OCI-LY1 (cell line): ENCODE measurements around the gene ATP6V0E1.

Source experiments
- H2AFZ ChIP-seq: fragments of 200-600 bp; sonication (generic), shearing (Covaris generic); 2 replicates; pipeline ENCODE4 v1.6.0; 2014; ENCODE audit warnings: antibody characterized with exemption, mild to moderate bottlenecking, low read length
- H3F3A ChIP-seq: fragments of 200-600 bp; sonication (generic), shearing (Covaris generic); 2 replicates; pipeline ENCODE4 v1.6.0; 2014; ENCODE audit warnings: mild to moderate bottlenecking, antibody characterized with exemption, low read length, moderate library complexity; ENCODE audit not compliant: insufficient read depth
- H3K27ac ChIP-seq: fragments of 200-600 bp; sonication (generic); 2 replicates; pipeline ENCODE4 v1.5.1; 2014; ENCODE audit warnings: low read length, mixed run types, mild to moderate bottlenecking, low read depth; ENCODE audit not compliant: poor library complexity, severe bottlenecking
- H3K27me3 ChIP-seq: fragments of 200-600 bp; sonication (generic); 2 replicates; pipeline ENCODE4 v1.6.0; 2014; ENCODE audit warnings: antibody characterized with exemption, mild to moderate bottlenecking, low read length, moderate library complexity; ENCODE audit not compliant: insufficient read depth
- H3K36me3 ChIP-seq: fragments of 200-600 bp; sonication (generic); 2 replicates; pipeline ENCODE4 v1.6.1; 2014; ENCODE audit warnings: mild to moderate bottlenecking, antibody characterized with exemption, low read length, moderate library complexity, mixed read lengths; ENCODE audit not compliant: insufficient read depth
- H3K4me1 ChIP-seq: fragments of 200-600 bp; sonication (generic); 2 replicates; pipeline ENCODE4 v1.5.1; 2014; ENCODE audit warnings: mild to moderate bottlenecking, low read length, moderate library complexity; ENCODE audit not compliant: insufficient read depth, severe bottlenecking
- H3K4me2 ChIP-seq: fragments of 200-600 bp; sonication (generic), shearing (Covaris generic); 2 replicates; pipeline ENCODE4 v1.6.1; 2014; ENCODE audit warnings: low read length
- H3K4me3 ChIP-seq: fragments of 200-600 bp; sonication (generic); 2 replicates; pipeline ENCODE4 v1.5.1; 2014; ENCODE audit warnings: low read length, low read depth, mild to moderate bottlenecking, mixed read lengths; ENCODE audit not compliant: poor library complexity, severe bottlenecking
- H3K79me2 ChIP-seq: fragments of 200-600 bp; shearing (Covaris generic); 2 replicates; pipeline ENCODE4 v1.6.1; 2016; ENCODE audit warnings: mixed run types, low read length, mixed read lengths; ENCODE audit not compliant: insufficient read depth
- H3K9ac ChIP-seq: fragments of 200-600 bp; sonication (generic), shearing (Covaris generic); 2 replicates; pipeline ENCODE4 v1.6.1; 2014; ENCODE audit warnings: mild to moderate bottlenecking, low read length, mixed read lengths
- H3K9me2 ChIP-seq: fragments of 200-600 bp; sonication (generic), shearing (Covaris generic); 2 replicates; pipeline ENCODE4 v1.6.1; 2014; ENCODE audit warnings: low read depth, mild to moderate bottlenecking, low read length, mixed read lengths
- H3K9me3 ChIP-seq: fragments of 200-600 bp; shearing (Covaris generic); 2 replicates; pipeline ENCODE4 v1.6.1; 2014; ENCODE audit warnings: low read length, mixed read lengths
- H4K20me1 ChIP-seq: fragments of 200-600 bp; sonication (generic), shearing (Covaris generic); 2 replicates; pipeline ENCODE4 v1.6.0; 2016; ENCODE audit warnings: mild to moderate bottlenecking, low read length; ENCODE audit not compliant: insufficient read depth
- EZH2 ChIP-seq: fragments of 200-600 bp; sonication (generic), shearing (Covaris generic); IDR thresholded peaks from 2 replicates; pipeline ENCODE4 v1.8.0; 2017; ENCODE audit warnings: borderline replicate concordance, mixed run types, mild to moderate bottlenecking, antibody characterized with exemption, low read length, moderate library complexity, mixed read lengths
- TF ChIP-seq, protein P1 (sequence below): fragments of 200-600 bp; sonication (generic), shearing (Covaris generic); IDR thresholded peaks from 2 replicates; pipeline ENCODE4 v1.5.1; 2017; ENCODE audit warnings: mild to moderate bottlenecking, antibody characterized with exemption, low read length, moderate library complexity, mixed read lengths

ATP6V0E1 gene

DNA sequence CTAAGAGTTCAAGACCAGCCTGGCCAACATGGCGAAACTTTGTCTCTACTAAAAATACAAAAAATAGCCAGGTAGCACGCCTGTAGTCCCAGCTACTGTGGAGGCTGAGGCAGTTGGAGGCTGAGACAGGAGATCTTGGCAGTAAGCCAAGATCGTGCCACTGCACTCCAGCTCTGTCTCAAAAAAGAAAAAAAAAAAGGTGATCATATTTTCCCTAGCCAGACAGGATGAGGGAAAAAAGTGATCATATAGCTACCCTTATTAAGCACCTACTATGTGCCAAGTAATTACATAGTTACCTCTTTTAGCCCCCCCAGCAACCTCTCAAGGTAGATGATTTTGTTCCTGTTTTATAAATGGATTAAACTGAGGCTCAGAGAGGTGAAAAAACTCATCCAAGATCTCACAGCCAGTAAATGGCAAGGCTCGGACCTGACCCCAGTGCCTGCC, 42.5 kb upstream of the ATP6V0E1 start:
- Histone ChIP-seq H3F3A (no peaks in the 10 kb centered on the region), H3K9ac (no peak overlapping the region), H3K27me3 (no peaks in the 10 kb centered on the region), H4K20me1 (no peaks in the 10 kb centered on the region), H3K4me3 (no peak overlapping the region), H2AFZ (no peak overlapping the region), H3K4me1 (no peaks in the 10 kb centered on the region), H3K79me2 (no peaks in the 10 kb centered on the region), H3K36me3 (peaks cover 33% of the 10 kb centered on the region), H3K4me2 (no peak overlapping the region), H3K9me2 (no peaks in the 10 kb centered on the region), H3K27ac (no peak overlapping the region), H3K9me3 (no peaks in the 10 kb centered on the region)
- TF ChIP-seq, protein P1, sequence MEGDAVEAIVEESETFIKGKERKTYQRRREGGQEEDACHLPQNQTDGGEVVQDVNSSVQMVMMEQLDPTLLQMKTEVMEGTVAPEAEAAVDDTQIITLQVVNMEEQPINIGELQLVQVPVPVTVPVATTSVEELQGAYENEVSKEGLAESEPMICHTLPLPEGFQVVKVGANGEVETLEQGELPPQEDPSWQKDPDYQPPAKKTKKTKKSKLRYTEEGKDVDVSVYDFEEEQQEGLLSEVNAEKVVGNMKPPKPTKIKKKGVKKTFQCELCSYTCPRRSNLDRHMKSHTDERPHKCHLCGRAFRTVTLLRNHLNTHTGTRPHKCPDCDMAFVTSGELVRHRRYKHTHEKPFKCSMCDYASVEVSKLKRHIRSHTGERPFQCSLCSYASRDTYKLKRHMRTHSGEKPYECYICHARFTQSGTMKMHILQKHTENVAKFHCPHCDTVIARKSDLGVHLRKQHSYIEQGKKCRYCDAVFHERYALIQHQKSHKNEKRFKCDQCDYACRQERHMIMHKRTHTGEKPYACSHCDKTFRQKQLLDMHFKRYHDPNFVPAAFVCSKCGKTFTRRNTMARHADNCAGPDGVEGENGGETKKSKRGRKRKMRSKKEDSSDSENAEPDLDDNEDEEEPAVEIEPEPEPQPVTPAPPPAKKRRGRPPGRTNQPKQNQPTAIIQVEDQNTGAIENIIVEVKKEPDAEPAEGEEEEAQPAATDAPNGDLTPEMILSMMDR = no peak
- TF ChIP-seq EZH2 = no peak

DNA sequence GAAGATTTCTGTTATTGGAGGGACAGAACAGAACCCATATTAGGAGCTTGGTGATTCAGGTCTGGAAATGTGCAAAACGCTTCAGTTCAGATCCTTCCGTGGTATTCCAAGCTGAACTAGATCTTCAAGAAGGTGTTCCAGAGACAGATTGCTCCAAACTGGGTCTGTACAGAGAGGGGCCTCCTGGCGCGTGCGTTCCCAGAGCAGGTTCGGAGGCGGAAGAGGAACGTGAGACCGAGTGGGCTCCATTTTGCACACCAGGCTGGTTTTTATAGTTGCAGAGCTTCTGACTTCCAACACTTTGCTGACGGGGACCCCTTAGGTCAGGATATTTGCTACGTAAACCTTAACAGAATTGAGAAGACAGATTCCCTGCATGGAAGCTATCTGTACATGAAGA, 41.0 kb upstream of the ATP6V0E1 start:
- Histone ChIP-seq H4K20me1 (no peaks in the 10 kb centered on the region), H3K4me2 (no peak overlapping the region), H3K9ac (no peak overlapping the region), H3K4me1 (no peaks in the 10 kb centered on the region), H3K9me3 (no peaks in the 10 kb centered on the region), H2AFZ (no peak overlapping the region), H3K27ac (no peak overlapping the region), H3K36me3 (peaks cover 22% of the 10 kb centered on the region; the same call in 1 of the 2 replicates), H3K27me3 (no peaks in the 10 kb centered on the region), H3K4me3 (no peak overlapping the region), H3K79me2 (no peaks in the 10 kb centered on the region), H3F3A (no peaks in the 10 kb centered on the region), H3K9me2 (no peaks in the 10 kb centered on the region)
- TF ChIP-seq, protein P1 = no peak
- no peak for TF ChIP-seq EZH2

DNA sequence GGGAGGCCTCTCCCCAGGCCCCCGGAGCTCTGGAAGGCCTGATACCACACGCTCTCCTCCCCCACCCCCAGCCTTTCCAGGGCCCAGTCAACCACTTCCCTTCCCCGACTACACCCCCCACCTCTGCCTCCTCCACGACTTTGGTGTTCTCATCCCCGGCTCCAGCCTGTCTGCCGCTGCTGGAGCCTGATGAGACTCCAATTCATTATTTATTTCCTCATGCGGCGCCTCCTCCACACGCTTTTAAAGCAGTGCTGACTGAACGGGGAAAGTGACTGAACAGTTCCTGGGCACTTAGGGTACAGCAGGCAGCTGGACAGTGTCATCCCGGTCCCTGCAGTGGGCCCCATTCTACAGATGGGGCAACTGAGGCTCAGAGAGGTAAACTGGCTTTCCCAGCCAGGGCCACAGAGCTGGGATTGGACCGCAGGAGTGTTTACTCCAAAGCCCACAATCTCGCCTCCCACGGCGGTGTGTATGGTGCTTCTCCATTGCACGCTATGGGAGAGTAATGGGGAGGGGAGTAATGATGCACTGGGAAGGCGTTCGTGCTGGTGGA, 40.2 kb upstream of the ATP6V0E1 start:
- H4K20me1 ChIP-seq = no peaks in the 10 kb centered on the region
- H2AFZ ChIP-seq = no peak overlapping the region
- no peak for TF ChIP-seq EZH2
- TF ChIP-seq, protein P1 = no peak

More for the DNA sequence above, 40.2 kb upstream of the ATP6V0E1 start:
- Histone ChIP-seq H3F3A (no peaks in the 10 kb centered on the region), H3K36me3 (peaks cover 15% of the 10 kb centered on the region; the same call in 1 of the 2 replicates), H3K79me2 (no peaks in the 10 kb centered on the region), H3K9ac (no peak overlapping the region), H3K9me3 (no peaks in the 10 kb centered on the region), H3K4me2 (no peak overlapping the region), H3K9me2 (no peaks in the 10 kb centered on the region), H3K27me3 (no peaks in the 10 kb centered on the region), H3K4me3 (no peak overlapping the region), H3K4me1 (no peaks in the 10 kb centered on the region), H3K27ac (no peak overlapping the region)
